Esophagus muscularis mucosa (tissue), 4 donors: ENCODE measurements around the gene TRABD2B. TPM values are rescaled to one million over a fixed set of nuclear protein-coding genes. Genes with fewer than 3 reads are reported as not detected.

ENCODE experiments used
- DNase-seq: peaks from one replicate; pipeline ENCODE4 v3.0.0-alpha.2; 2017; ENCODE audit errors: extremely low spot score
- H3K27ac ChIP-seq, 4 donors: fragments of 200-600 bp; sonication (generic); replicated peaks in 1 of 4; 1 replicate in 3 of 4; 2 replicates in 1 of 4; pipeline ENCODE4 v1.5.1; 2016 to 2019; ENCODE audit warnings: mild to moderate bottlenecking in 1 of 4
- H3K27me3 ChIP-seq, 4 donors: fragments of 200-600 bp; sonication (generic); one replicate each; pipeline versions ENCODE4 v1.5.1 to v1.6.0; 2016 to 2019
- H3K36me3 ChIP-seq, 4 donors: fragments of 200-600 bp; sonication (generic); one replicate each; pipeline ENCODE4 v1.5.1; 2016 to 2019
- H3K4me1 ChIP-seq, 4 donors: fragments of 200-600 bp; sonication (generic); one replicate each; pipeline ENCODE4 v1.5.1; 2016 to 2019
- H3K4me3 ChIP-seq, 4 donors: fragments of 200-600 bp; sonication (generic); 1 replicate in 2 of 4; 2 replicates in 2 of 4; pipeline ENCODE4 v1.5.1; 2016 to 2019; ENCODE audit warnings: mild to moderate bottlenecking in 4 of 4, moderate library complexity in 1 of 4
- H3K9me3 ChIP-seq, 4 donors: fragments of 200-600 bp; sonication (generic); 1 replicate in 3 of 4; 2 replicates in 1 of 4; pipeline ENCODE4 v1.5.1; 2016 to 2019
- CTCF ChIP-seq, 3 experiments: fragments of 200-600 bp in 2 of 3; fragments of 450-650 bp in 1 of 3; sonication (generic) in 2 of 3; IDR thresholded peaks; one replicate each; pipeline ENCODE4 v1.5.1; 2017 to 2019; ENCODE audit warnings: antibody characterized with exemption in 3 of 3, mild to moderate bottlenecking in 2 of 3, moderate library complexity in 1 of 3
- EP300 ChIP-seq: sonication (generic); formaldehyde crosslinking; IDR thresholded peaks from one replicate; pipeline ENCODE4 v1.6.1; 2017; ENCODE audit warnings: antibody characterized with exemption
- POLR2A ChIP-seq: fragments of 450-650 bp; IDR thresholded peaks from one replicate; pipeline ENCODE4 v1.6.1; 2017; ENCODE audit warnings: antibody characterized with exemption, moderate library complexity, mild to moderate bottlenecking, low read depth
- POLR2AphosphoS5 ChIP-seq, 2 donors: sonication (generic); formaldehyde crosslinking; IDR thresholded peaks; one replicate each; pipeline ENCODE4 v1.6.1; 2017; ENCODE audit warnings: antibody characterized with exemption in 2 of 2
- WGBS: methylation state at CpG from one replicate; pipeline ENCODE4 v1.1.5; 2018; 5-methylcytosine and 5-hydroxymethylcytosine counted together
- intact Hi-C: fragments of 100-400 bp; cut with DNase I; formaldehyde crosslinking; loops from one replicate; pipeline ENCODE4 v1.15.1; 2023
- total RNA-seq, 4 donors: library from RNA; depleted of rRNA; stranded (reverse); fragments of >200 nt; gene quantifications; one replicate each; pipeline versions ENCODE4 v1.1.0 to v1.2.1, GENCODE V29; 2016

The TRABD2B gene
- total RNA-seq, 4 donors from 2014 or later, result 4.0 to 7.6 (median 4.1) TPM

- Histone ChIP-seq H3K9me3 (no peaks in the 10 kb centered on the region), H3K27ac (no peak overlapping the region), H3K4me1 (peaks cover 0 to 4% (median under 1%) of the 10 kb centered on the region in 4 donors), H3K36me3 (peaks cover 0 to 13% (median 0%) of the 10 kb centered on the region in 4 donors), H3K27me3 (no peaks in the 10 kb centered on the region), H3K4me3 (no peak overlapping the region)
- TF ChIP-seq POLR2AphosphoS5 (IDR thresholded peaks at IDR 0.05) (no peak), CTCF (IDR thresholded peaks at IDR 0.05) (no peak), POLR2A (no peak), EP300 (no peak)
- no peak for DNase-seq
- intact Hi-C loops, result no loop called here
- 70% methylated on average over 7 of the region's 7 CpGs for WGBS
These were observed 205.1 kb downstream of the TRABD2B start for GRCh38 chr1:47791879-47792608.

GRCh38 chr1:47788761-47789160 is 208.4 kb downstream of the TRABD2B start:
- intact Hi-C loops, result no loop called here
- WGBS, result 88% methylated on average over 4 of the region's 4 CpGs
- H3K27me3 ChIP-seq, result no peaks in the 10 kb centered on the region
- DNase-seq, result no peak
- H3K27ac ChIP-seq, result no peak overlapping the region
- TF ChIP-seq CTCF (IDR thresholded peaks at IDR 0.05) (no peak), EP300 (no peak), POLR2A (no peak), POLR2AphosphoS5 (IDR thresholded peaks at IDR 0.05) (no peak)
- H3K4me3 ChIP-seq, result no peak overlapping the region
- peaks cover 9 to 28% (median 27%) of the 10 kb centered on the region in 4 donors for H3K4me1 ChIP-seq
- H3K36me3 ChIP-seq, result peaks cover 0 to 8% (median 0%) of the 10 kb centered on the region in 4 donors
- no peaks in the 10 kb centered on the region for H3K9me3 ChIP-seq

- Histone ChIP-seq H3K9me3 (no peaks in the 10 kb centered on the region), H3K4me3 (no peak overlapping the region), H3K36me3 (no peaks in the 10 kb centered on the region), H3K27ac (no peak overlapping the region), H3K4me1 (peaks cover 11 to 37% (median 34%) of the 10 kb centered on the region in 4 donors), H3K27me3 (no peaks in the 10 kb centered on the region)
- intact Hi-C loops, result no loop called here
- DNase-seq, result no peak
- TF ChIP-seq EP300 (no peak), POLR2A (no peak), CTCF (IDR thresholded peaks at IDR 0.05) (no peak), POLR2AphosphoS5 (IDR thresholded peaks at IDR 0.05) (no peak)
- 100% methylated on average over 1 of the region's 1 CpG for WGBS
These were observed 209.6 kb downstream of the TRABD2B start for GRCh38 chr1:47787560-47787959.

- Histone ChIP-seq H3K9me3 (no peaks in the 10 kb centered on the region), H3K4me1 (peaks cover 17 to 43% (median 39%) of the 10 kb centered on the region in 4 donors), H3K27me3 (no peaks in the 10 kb centered on the region), H3K27ac (peak overlapping the region in 2 of 4 donors; percentile 27 to 30), H3K36me3 (no peaks in the 10 kb centered on the region), H3K4me3 (no peak overlapping the region)
- no peak for DNase-seq
- whole genome bisulfite sequencing, result 75% methylated on average over 6 of the region's 6 CpGs
- no peak for TF ChIP-seq POLR2AphosphoS5 (IDR thresholded peaks at IDR 0.05)
- no peak for TF ChIP-seq CTCF (IDR thresholded peaks at IDR 0.05)
- TF ChIP-seq EP300, result no peak
- TF ChIP-seq POLR2A, result no peak
- intact Hi-C loops, result no loop called here
These were observed 210.9 kb downstream of the TRABD2B start for GRCh38 chr1:47786316-47786715.
